ENCODE results near the gene MPO.

The MPO gene

GRCh38 chr17:58313815-58314705 is 33.3 kb upstream of the MPO start:
- H3K27me3 Mint-ChIP-seq (ENCODE audit: low read depth), result no peaks in the 10 kb centered on the region
- H3K9me3 Mint-ChIP-seq, result no peaks in the 10 kb centered on the region
- peaks cover 40% of the 10 kb centered on the region for H3K36me3 Mint-ChIP-seq (ENCODE audit: low read depth)
- H3K4me1 Mint-ChIP-seq (ENCODE audit: low read depth), result peaks cover 9% of the 10 kb centered on the region
- H3K27ac Mint-ChIP-seq, result no peak overlapping the region
- H3K4me3 Mint-ChIP-seq, result no peak overlapping the region

- H3K4me1 Mint-ChIP-seq (ENCODE audit: low read depth), result peaks cover 9% of the 10 kb centered on the region
- H3K27me3 Mint-ChIP-seq (ENCODE audit: low read depth), result no peaks in the 10 kb centered on the region
- peaks cover 40% of the 10 kb centered on the region for H3K36me3 Mint-ChIP-seq (ENCODE audit: low read depth)
- H3K4me3 Mint-ChIP-seq, result no peak overlapping the region
- H3K27ac Mint-ChIP-seq, result no peak overlapping the region
- H3K9me3 Mint-ChIP-seq, result no peaks in the 10 kb centered on the region
Observed at GRCh38 chr17:58312829-58313228, 32.1 kb upstream of the MPO start.

GRCh38 chr17:58312021-58312630 is 31.4 kb upstream of the MPO start:
- no peaks in the 10 kb centered on the region for H3K27me3 Mint-ChIP-seq (ENCODE audit: low read depth)
- peaks cover 3% of the 10 kb centered on the region for H3K4me1 Mint-ChIP-seq (ENCODE audit: low read depth)
- H3K9me3 Mint-ChIP-seq, result no peaks in the 10 kb centered on the region
- H3K36me3 Mint-ChIP-seq (ENCODE audit: low read depth), result peaks cover 40% of the 10 kb centered on the region
- no peak overlapping the region for H3K4me3 Mint-ChIP-seq
- H3K27ac Mint-ChIP-seq, result no peak overlapping the region

GRCh38 chr17:58311429-58311894 is 30.7 kb upstream of the MPO start:
- Mint-ChIP-seq H3K27ac (no peak overlapping the region), H3K27me3 (ENCODE audit: low read depth) (no peaks in the 10 kb centered on the region), H3K4me1 (ENCODE audit: low read depth) (peaks cover 3% of the 10 kb centered on the region), H3K36me3 (ENCODE audit: low read depth) (peaks cover 44% of the 10 kb centered on the region), H3K9me3 (no peaks in the 10 kb centered on the region), H3K4me3 (no peak overlapping the region)

GRCh38 chr17:58310511-58311428 is 30.0 kb upstream of the MPO start:
- Mint-ChIP-seq H3K36me3 (ENCODE audit: low read depth) (peaks cover 40% of the 10 kb centered on the region), H3K27ac (no peak overlapping the region), H3K9me3 (no peaks in the 10 kb centered on the region), H3K27me3 (ENCODE audit: low read depth) (no peaks in the 10 kb centered on the region), H3K4me1 (ENCODE audit: low read depth) (peaks cover 3% of the 10 kb centered on the region), H3K4me3 (no peak overlapping the region)

- Mint-ChIP-seq H3K9me3 (no peaks in the 10 kb centered on the region), H3K4me1 (ENCODE audit: low read depth) (no peaks in the 10 kb centered on the region), H3K36me3 (ENCODE audit: low read depth) (peaks cover 32% of the 10 kb centered on the region), H3K27ac (peak overlapping the region; percentile 59), H3K4me3 (no peak overlapping the region), H3K27me3 (ENCODE audit: low read depth) (no peaks in the 10 kb centered on the region)
Observed at GRCh38 chr17:58309918-58310259, 29.2 kb upstream of the MPO start.

GRCh38 chr17:58308985-58309917 is 28.5 kb upstream of the MPO start:
- Mint-ChIP-seq H3K27ac (no peak overlapping the region), H3K36me3 (ENCODE audit: low read depth) (peaks cover 30% of the 10 kb centered on the region), H3K9me3 (no peaks in the 10 kb centered on the region), H3K4me3 (no peak overlapping the region), H3K4me1 (ENCODE audit: low read depth) (no peaks in the 10 kb centered on the region), H3K27me3 (ENCODE audit: low read depth) (no peaks in the 10 kb centered on the region)

GRCh38 chr17:58308173-58308984 is 27.6 kb upstream of the MPO start:
- Mint-ChIP-seq H3K27ac (no peak overlapping the region), H3K4me1 (ENCODE audit: low read depth) (no peaks in the 10 kb centered on the region), H3K27me3 (ENCODE audit: low read depth) (no peaks in the 10 kb centered on the region), H3K36me3 (ENCODE audit: low read depth) (peaks cover 28% of the 10 kb centered on the region), H3K9me3 (no peaks in the 10 kb centered on the region), H3K4me3 (no peak overlapping the region)

GRCh38 chr17:58307468-58308172 is 26.9 kb upstream of the MPO start:
- no peaks in the 10 kb centered on the region for H3K9me3 Mint-ChIP-seq
- no peaks in the 10 kb centered on the region for H3K27me3 Mint-ChIP-seq (ENCODE audit: low read depth)
- H3K4me3 Mint-ChIP-seq, result no peak overlapping the region
- H3K4me1 Mint-ChIP-seq (ENCODE audit: low read depth), result no peaks in the 10 kb centered on the region
- no peak overlapping the region for H3K27ac Mint-ChIP-seq
- H3K36me3 Mint-ChIP-seq (ENCODE audit: low read depth), result peaks cover 30% of the 10 kb centered on the region

- Mint-ChIP-seq H3K36me3 (ENCODE audit: low read depth) (peaks cover 31% of the 10 kb centered on the region), H3K4me3 (no peak overlapping the region), H3K27ac (peak overlapping the region; percentile 15), H3K9me3 (no peaks in the 10 kb centered on the region), H3K27me3 (ENCODE audit: low read depth) (no peaks in the 10 kb centered on the region), H3K4me1 (ENCODE audit: low read depth) (no peaks in the 10 kb centered on the region)
Observed at GRCh38 chr17:58306131-58306951, 25.6 kb upstream of the MPO start.

- Mint-ChIP-seq H3K4me3 (no peak overlapping the region), H3K27ac (no peak overlapping the region), H3K4me1 (ENCODE audit: low read depth) (no peaks in the 10 kb centered on the region), H3K27me3 (ENCODE audit: low read depth) (no peaks in the 10 kb centered on the region), H3K9me3 (no peaks in the 10 kb centered on the region), H3K36me3 (ENCODE audit: low read depth) (peaks cover 31% of the 10 kb centered on the region)
Observed at GRCh38 chr17:58305626-58306025, 24.9 kb upstream of the MPO start.
